ENCODE measurements around the gene BBLN.
A peak's percentile ranks its signal among the peaks of the same experiment; 100 is the strongest.

Gene BBLN

GRCh38 chr9:128116104-128117083, 43.7 kb upstream of the BBLN start:
- H3K27me3 ChIP-seq (ENCODE audit: insufficient read depth, insufficient read length) = no peaks in the 10 kb centered on the region
- H3K9ac ChIP-seq (ENCODE audit: insufficient read length, low read depth) = no peak overlapping the region
- no peak overlapping the region for H3K4me3 ChIP-seq (ENCODE audit: insufficient read length, low read depth)
- no peaks in the 10 kb centered on the region for H3K9me3 ChIP-seq (ENCODE audit: insufficient read depth, low read length)
- TF ChIP-seq ZNF274 (IDR thresholded peaks at IDR 0.05; ENCODE audit: low read depth, low read length) (no peak), SUZ12 (IDR thresholded peaks at IDR 0.05; ENCODE audit: extremely low read depth, insufficient read depth, insufficient read length) (no peak), YY1 (IDR thresholded peaks at IDR 0.05; ENCODE audit: insufficient read depth, insufficient read length) (no peak)
- DNase-seq (ENCODE audit: low read depth, low spot score) = no peak
- H3K36me3 ChIP-seq (ENCODE audit: insufficient read depth, insufficient read length, low read length) = peaks cover 48% of the 10 kb centered on the region
- H3K4me1 ChIP-seq (ENCODE audit: insufficient read depth, insufficient read length) = peaks cover 12% of the 10 kb centered on the region

GRCh38 chr9:128117613-128118471, 42.2 kb upstream of the BBLN start:
- TF ChIP-seq ZNF274 (IDR thresholded peaks at IDR 0.05; ENCODE audit: low read depth, low read length) (no peak), YY1 (IDR thresholded peaks at IDR 0.05; ENCODE audit: insufficient read depth, insufficient read length) (no peak), SUZ12 (IDR thresholded peaks at IDR 0.05; ENCODE audit: extremely low read depth, insufficient read depth, insufficient read length) (no peak)
- Histone ChIP-seq H3K27me3 (ENCODE audit: insufficient read depth, insufficient read length) (no peaks in the 10 kb centered on the region), H3K9ac (ENCODE audit: insufficient read length, low read depth) (peak overlapping the region; percentile 71), H3K4me1 (ENCODE audit: insufficient read depth, insufficient read length) (peaks cover 12% of the 10 kb centered on the region), H3K36me3 (ENCODE audit: insufficient read depth, insufficient read length, low read length) (peaks cover 61% of the 10 kb centered on the region), H3K4me3 (ENCODE audit: insufficient read length, low read depth) (no peak overlapping the region), H3K9me3 (ENCODE audit: insufficient read depth, low read length) (no peaks in the 10 kb centered on the region)
- peak; percentile 92 for DNase-seq (ENCODE audit: low read depth, low spot score)

- H3K36me3 ChIP-seq (ENCODE audit: insufficient read depth, insufficient read length, low read length) = peaks cover 63% of the 10 kb centered on the region
- H3K9ac ChIP-seq (ENCODE audit: insufficient read length, low read depth) = no peak overlapping the region
- H3K4me1 ChIP-seq (ENCODE audit: insufficient read depth, insufficient read length) = peaks cover 12% of the 10 kb centered on the region
- no peaks in the 10 kb centered on the region for H3K27me3 ChIP-seq (ENCODE audit: insufficient read depth, insufficient read length)
- no peak for TF ChIP-seq SUZ12 (IDR thresholded peaks at IDR 0.05; ENCODE audit: extremely low read depth, insufficient read depth, insufficient read length)
- no peak for TF ChIP-seq YY1 (IDR thresholded peaks at IDR 0.05; ENCODE audit: insufficient read depth, insufficient read length)
- no peak for TF ChIP-seq ZNF274 (IDR thresholded peaks at IDR 0.05; ENCODE audit: low read depth, low read length)
- H3K9me3 ChIP-seq (ENCODE audit: insufficient read depth, low read length) = no peaks in the 10 kb centered on the region
- H3K4me3 ChIP-seq (ENCODE audit: insufficient read length, low read depth) = no peak overlapping the region
- no peak for DNase-seq (ENCODE audit: low read depth, low spot score)
These were observed 41.6 kb upstream of the BBLN start for GRCh38 chr9:128118472-128118857.

GRCh38 chr9:128118971-128119665, 40.9 kb upstream of the BBLN start:
- Histone ChIP-seq H3K27me3 (ENCODE audit: insufficient read depth, insufficient read length) (no peaks in the 10 kb centered on the region), H3K9me3 (ENCODE audit: insufficient read depth, low read length) (no peaks in the 10 kb centered on the region), H3K36me3 (ENCODE audit: insufficient read depth, insufficient read length, low read length) (peaks cover 65% of the 10 kb centered on the region), H3K9ac (ENCODE audit: insufficient read length, low read depth) (no peak overlapping the region), H3K4me1 (ENCODE audit: insufficient read depth, insufficient read length) (peaks cover 12% of the 10 kb centered on the region), H3K4me3 (ENCODE audit: insufficient read length, low read depth) (no peak overlapping the region)
- DNase-seq (ENCODE audit: low read depth, low spot score) = no peak
- TF ChIP-seq YY1 (IDR thresholded peaks at IDR 0.05; ENCODE audit: insufficient read depth, insufficient read length) (no peak), ZNF274 (IDR thresholded peaks at IDR 0.05; ENCODE audit: low read depth, low read length) (no peak), SUZ12 (IDR thresholded peaks at IDR 0.05; ENCODE audit: extremely low read depth, insufficient read depth, insufficient read length) (no peak)

- peaks cover 65% of the 10 kb centered on the region for H3K36me3 ChIP-seq (ENCODE audit: insufficient read depth, insufficient read length, low read length)
These were observed 39.9 kb upstream of the BBLN start for GRCh38 chr9:128120061-128120740.

GRCh38 chr9:128120741-128121465, 39.2 kb upstream of the BBLN start:
- H3K4me3 ChIP-seq (ENCODE audit: insufficient read length, low read depth) = no peak overlapping the region
- peaks cover 24% of the 10 kb centered on the region for H3K4me1 ChIP-seq (ENCODE audit: insufficient read depth, insufficient read length)
- H3K36me3 ChIP-seq (ENCODE audit: insufficient read depth, insufficient read length, low read length) = peaks cover 65% of the 10 kb centered on the region
- no peak overlapping the region for H3K9ac ChIP-seq (ENCODE audit: insufficient read length, low read depth)
- H3K27me3 ChIP-seq (ENCODE audit: insufficient read depth, insufficient read length) = no peaks in the 10 kb centered on the region
- no peak for DNase-seq (ENCODE audit: low read depth, low spot score)
- no peaks in the 10 kb centered on the region for H3K9me3 ChIP-seq (ENCODE audit: insufficient read depth, low read length)
- no peak for TF ChIP-seq YY1 (IDR thresholded peaks at IDR 0.05; ENCODE audit: insufficient read depth, insufficient read length)
- TF ChIP-seq SUZ12 (IDR thresholded peaks at IDR 0.05; ENCODE audit: extremely low read depth, insufficient read depth, insufficient read length) = no peak
- no peak for TF ChIP-seq ZNF274 (IDR thresholded peaks at IDR 0.05; ENCODE audit: low read depth, low read length)

More at GRCh38 chr9:128120061-128120740, 39.9 kb upstream of the BBLN start:
- H3K9me3 ChIP-seq (ENCODE audit: insufficient read depth, low read length) = no peaks in the 10 kb centered on the region
- H3K9ac ChIP-seq (ENCODE audit: insufficient read length, low read depth) = no peak overlapping the region
- peaks cover 20% of the 10 kb centered on the region for H3K4me1 ChIP-seq (ENCODE audit: insufficient read depth, insufficient read length)
- H3K27me3 ChIP-seq (ENCODE audit: insufficient read depth, insufficient read length) = no peaks in the 10 kb centered on the region
- TF ChIP-seq ZNF274 (IDR thresholded peaks at IDR 0.05; ENCODE audit: low read depth, low read length) (no peak), SUZ12 (IDR thresholded peaks at IDR 0.05; ENCODE audit: extremely low read depth, insufficient read depth, insufficient read length) (no peak), YY1 (IDR thresholded peaks at IDR 0.05; ENCODE audit: insufficient read depth, insufficient read length) (no peak)
- no peak for DNase-seq (ENCODE audit: low read depth, low spot score)
- H3K4me3 ChIP-seq (ENCODE audit: insufficient read length, low read depth) = no peak overlapping the region
